ENCODE results near the gene PHF20.
"Not testable (repeated sequence)": the region's sequence is repeated elsewhere in the genome, so short reads cannot be mapped to it uniquely, and the experiment has no call there.

PHF20 gene

DNA sequence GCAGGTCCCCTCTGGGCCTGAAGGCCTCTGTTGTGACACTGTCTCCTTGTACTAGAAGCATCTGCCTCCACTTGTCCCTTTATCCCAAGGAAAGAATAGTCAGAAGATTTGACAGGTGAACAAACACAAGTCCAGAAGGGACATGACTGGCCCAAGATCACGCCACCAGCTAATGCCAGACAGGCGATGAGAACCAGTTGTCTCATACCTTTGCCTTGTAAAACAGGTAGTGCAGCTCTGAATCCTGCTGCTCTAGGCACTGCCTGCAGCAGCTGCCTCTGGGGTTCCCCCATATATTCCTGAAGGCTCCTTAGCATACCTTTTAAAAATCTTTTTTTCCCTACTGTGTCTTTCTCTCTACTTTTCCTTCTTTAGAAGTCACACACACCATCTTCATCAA, 157.5 kb downstream of the PHF20 start:
- DNase-seq (ENCODE audit: low read depth): no peak

DNA sequence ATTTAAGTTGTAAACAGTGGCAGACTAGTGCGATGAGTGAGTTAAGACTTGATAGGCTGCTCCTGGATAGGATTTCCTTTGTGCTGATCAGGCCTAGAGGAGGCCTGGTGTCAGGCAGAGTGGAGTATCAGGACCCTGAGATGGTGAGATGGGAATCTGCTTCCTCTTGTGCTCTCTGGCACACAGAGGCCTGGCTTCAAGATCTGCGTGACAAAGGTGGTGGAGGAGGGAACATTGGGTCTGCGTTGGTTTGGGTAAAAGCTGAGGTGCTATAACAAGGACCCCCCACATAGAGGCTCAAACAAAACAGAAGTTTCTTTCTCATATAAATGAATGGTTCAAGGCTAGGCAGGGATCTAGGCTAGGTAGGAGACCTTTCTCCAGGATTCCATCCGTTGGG, 162.2 kb downstream of the PHF20 start:
- no peak for DNase-seq (ENCODE audit: low read depth)

GRCh38 chr20:35939264-35939663, 167.4 kb downstream of the PHF20 start:
- DNase-seq (ENCODE audit: low read depth): no peak

DNA sequence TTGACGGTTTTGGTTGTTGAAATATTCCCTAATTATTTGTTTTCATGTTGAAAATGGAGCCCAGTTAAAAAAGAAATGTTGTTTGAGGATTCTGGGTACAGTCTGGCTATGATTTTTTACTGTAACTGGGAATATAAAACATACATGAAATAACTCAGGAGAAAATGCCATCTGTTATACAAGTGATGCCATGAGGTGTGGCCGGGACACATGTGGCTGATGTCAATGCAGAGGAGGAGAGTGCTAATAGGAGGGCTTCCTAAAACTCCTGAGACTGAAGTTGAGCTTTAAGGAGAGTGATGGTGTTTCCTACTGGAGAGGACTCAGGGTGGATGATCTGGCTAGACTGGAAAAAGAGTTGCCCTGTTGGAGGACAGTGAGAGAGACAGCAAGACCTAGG, 169.8 kb downstream of the PHF20 start:
- no peak for DNase-seq (ENCODE audit: low read depth)

- no peak for DNase-seq (ENCODE audit: low read depth)
These were observed 170.4 kb downstream of the PHF20 start for GRCh38 chr20:35942243-35942642.

DNA sequence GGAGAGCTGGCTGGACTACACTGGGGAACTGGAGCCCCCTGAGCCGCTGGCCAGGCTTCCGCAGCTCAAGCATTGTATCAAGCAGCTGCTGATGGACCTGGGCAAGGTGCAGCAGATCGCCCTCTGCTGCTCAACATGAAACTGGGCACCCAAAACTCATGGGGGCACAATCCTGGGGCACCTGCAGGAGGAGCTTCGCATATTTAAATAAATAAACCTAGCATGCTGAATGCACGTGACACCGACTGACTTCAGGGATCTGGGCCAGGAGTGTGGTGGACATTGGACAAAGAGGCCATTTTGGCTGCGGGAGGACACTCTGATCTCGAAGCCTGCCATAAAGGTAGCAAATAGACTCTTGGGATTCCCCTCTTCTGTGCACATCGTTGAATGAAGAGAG, 175.7 kb downstream of the PHF20 start:
- DNase-seq (ENCODE audit: low read depth): no peak

DNA sequence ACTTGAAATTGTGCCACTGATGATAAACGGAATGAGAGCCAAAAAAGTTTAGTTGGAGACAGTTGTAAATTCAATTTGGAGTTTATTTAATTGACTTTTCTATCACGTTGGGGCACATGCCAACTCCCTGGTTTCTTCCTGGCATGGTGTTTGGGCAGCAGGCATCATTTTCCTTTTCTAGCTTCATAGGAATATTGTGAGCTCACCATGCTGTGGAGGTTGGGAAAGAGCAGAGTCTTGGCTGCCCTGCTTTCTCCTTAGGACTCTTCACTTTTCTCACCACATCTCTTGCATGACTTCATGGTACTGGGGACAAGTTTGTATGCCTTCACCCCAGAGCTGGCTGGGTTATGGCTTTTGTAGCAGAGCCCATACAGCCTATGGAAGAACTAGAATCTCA, 176.1 kb downstream of the PHF20 start:
- no peak for DNase-seq (ENCODE audit: low read depth)

DNA sequence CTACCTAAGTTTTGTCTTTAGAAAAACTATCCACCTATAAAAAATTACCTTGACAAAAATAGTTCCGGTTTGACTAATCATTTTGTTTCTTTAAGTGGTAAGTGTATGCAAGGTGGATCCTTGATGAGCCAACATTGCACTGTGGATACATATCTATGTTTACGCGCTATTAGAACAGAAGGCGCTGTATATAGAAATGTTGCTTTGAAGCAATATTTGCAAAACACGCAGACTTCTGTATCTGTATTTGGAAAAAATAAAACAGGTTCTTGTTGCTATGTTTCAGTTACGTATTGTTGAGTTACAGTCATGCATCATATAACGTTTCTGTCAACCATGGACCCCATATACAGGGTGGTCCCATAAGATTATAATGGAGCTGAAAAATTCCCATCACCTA, 178.3 kb downstream of the PHF20 start:
- no peak for DNase-seq (ENCODE audit: low read depth)

GRCh38 chr20:35952080-35952479, 180.3 kb downstream of the PHF20 start:
- not testable (repeated sequence) for DNase-seq (ENCODE audit: low read depth)

DNA sequence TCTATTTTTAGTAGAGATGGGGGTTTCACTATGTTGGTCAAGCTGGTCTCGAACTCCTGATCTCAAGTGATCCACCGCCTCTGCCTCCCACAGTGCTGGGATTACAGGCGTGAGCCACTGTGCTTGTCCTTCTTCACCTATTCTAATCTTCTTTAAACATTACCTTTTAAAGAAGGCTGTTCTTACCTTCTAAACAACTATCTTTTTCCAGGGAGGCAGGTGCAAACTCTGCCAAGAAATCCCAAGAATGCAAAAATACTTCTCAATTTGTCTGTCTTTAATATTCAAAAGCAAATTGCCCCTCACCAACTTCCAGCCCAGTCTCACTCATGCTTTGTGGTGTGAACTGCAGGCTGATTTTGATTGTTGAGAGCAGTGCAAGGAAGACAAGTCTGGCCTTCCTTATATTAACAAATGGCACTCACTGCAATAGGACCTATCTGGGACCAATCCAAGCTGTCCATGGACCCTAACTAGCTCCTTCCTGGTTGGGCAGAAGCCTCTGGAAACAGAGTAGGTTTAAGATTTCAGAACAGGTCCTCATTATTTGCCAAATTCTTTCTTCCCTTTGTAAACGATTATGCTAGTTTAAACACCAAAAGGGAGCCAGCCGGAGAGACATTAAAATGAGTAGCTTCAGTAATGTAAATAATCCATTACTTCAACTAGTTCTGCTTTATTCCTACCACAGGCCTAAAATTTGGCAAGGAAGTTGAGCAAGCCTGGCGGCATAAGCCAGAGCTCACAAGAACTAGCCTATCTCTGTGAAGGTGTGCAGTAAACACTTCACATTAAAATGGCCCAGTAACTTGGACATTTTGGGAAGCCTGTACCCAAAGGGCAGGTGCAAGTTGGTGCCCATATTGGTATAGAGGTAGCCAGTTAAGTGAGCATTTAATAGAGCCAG, 180.9 kb downstream of the PHF20 start:
- DNase-seq (ENCODE audit: low read depth): no peak

GRCh38 chr20:35953387-35954199, 181.8 kb downstream of the PHF20 start:
- peak; percentile 61 for DNase-seq (ENCODE audit: low read depth)

GRCh38 chr20:35954200-35954906, 182.5 kb downstream of the PHF20 start, which contains the start of gene SCAND1:
SCAND1 (minus strand) TSS chr20:35954502; CDS start chr20:35954284, 218 bp downstream.
- DNase-seq (ENCODE audit: low read depth): peak; percentile 95

- no peak for DNase-seq (ENCODE audit: low read depth)
These were observed 183.1 kb downstream of the PHF20 start for GRCh38 chr20:35954907-35955251.

GRCh38 chr20:35956616-35957015, 184.8 kb downstream of the PHF20 start:
- DNase-seq (ENCODE audit: low read depth): no peak

- DNase-seq (ENCODE audit: low read depth): not testable (repeated sequence)
These were observed 187.5 kb downstream of the PHF20 start for GRCh38 chr20:35959291-35959690.

DNA sequence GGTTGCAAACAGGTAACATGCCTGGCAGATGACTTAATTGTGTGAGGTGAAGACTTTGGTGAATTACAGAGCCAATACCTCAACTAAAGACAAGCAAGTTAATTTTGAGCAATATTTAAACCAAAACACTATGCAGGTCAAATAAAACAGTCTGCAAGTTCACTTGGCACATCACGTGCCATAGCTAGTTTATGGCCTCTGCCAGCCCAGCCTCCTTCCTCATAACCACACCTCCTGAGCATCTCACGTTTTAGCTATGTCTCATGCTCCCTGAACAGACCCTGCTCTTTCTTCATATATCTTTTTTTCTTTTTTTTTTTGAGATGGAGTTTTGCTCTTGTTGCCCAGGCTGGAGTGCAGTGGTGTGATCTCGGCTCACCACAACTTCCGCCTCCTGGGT, 192.1 kb downstream of the PHF20 start:
- DNase-seq (ENCODE audit: low read depth): no peak

GRCh38 chr20:35967979-35968640, 196.3 kb downstream of the PHF20 start, which contains the start of gene CNBD2:
CNBD2 (plus strand) TSS chr20:35968590; CDS start chr20:35968763, 173 bp downstream.
- no peak for DNase-seq (ENCODE audit: low read depth)

GRCh38 chr20:35968930-35969329, 197.1 kb downstream of the PHF20 start:
- no peak for DNase-seq (ENCODE audit: low read depth)

- DNase-seq (ENCODE audit: low read depth): no peak
These were observed 200.2 kb downstream of the PHF20 start for GRCh38 chr20:35971981-35972380.

DNA sequence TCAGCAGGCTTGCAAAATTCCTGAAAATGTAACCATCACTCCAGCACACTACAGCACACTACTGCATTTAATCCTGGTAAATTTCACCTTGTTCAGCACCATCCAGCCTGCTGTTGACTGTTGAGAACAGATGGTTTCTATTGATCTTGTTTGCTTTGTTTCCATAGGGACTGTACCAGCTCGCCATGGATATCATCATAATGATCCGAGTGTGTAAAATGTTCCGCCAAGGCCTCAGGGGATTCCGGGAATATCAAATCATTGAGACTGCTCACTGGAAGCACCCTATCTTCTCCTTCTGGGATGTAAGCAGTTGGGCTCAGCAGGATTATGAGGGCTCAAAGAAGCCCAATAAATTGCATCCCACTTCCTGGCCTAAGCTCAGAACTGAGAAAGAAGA, 200.6 kb downstream of the PHF20 start:
- DNase-seq (ENCODE audit: low read depth): no peak

DNA sequence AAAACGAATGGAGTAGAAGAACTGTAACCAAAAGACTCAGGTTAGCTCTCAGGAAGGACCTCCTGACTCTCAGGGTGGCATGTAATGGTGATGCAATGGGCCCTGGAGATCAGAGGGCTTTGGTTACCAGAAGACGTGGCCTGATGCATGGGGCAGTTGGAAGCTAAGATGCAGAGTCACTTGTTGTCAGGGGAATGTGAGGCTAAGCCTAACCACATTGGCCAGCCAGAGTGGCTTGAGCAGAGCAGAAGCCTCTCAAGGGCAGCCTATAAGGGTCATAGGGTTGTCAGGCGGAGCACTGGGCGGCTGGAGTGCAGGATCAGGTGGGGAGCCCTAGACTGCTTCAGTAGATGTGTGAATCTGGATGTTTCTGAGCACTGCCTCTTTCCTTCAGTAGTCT, 202.4 kb downstream of the PHF20 start:
- DNase-seq (ENCODE audit: low read depth): no peak

Measured in activated T-helper 1 cell treated with Interleukin-2 at 50 U/mL for 16 hours (primary cell).